GM19351 (cell line): Measurements from ENCODE around the gene GPR153.

ENCODE experiments used
- ATAC-seq: cut with Tn5 transposase; IDR thresholded peaks from one replicate; pipeline ENCODE4 v1.9.1; 2021; ENCODE audit warnings: mild to moderate bottlenecking, moderate library complexity; ENCODE audit not compliant: unreplicated experiment

GPR153 gene

GRCh38 chr1:6207075-6207885 lies 53.6 kb downstream of the GPR153 start:
- no peak for ATAC-seq

GRCh38 chr1:6206520-6206855 lies 54.4 kb downstream of the GPR153 start:
- no peak for ATAC-seq

- peak; percentile 45 for ATAC-seq
These were observed 54.9 kb downstream of the GPR153 start, which contains the start of gene RNF207 for GRCh38 chr1:6205849-6206519. RNF207 (plus strand) TSS chr1:6206119; CDS start chr1:6206536, 417 bp downstream.

GRCh38 chr1:6202256-6202655 lies 58.6 kb downstream of the GPR153 start:
- no peak for ATAC-seq

- no peak for ATAC-seq
These were observed 60.6 kb downstream of the GPR153 start for GRCh38 chr1:6200188-6200809.

- ATAC-seq, result peak; percentile 97
These were observed 61.4 kb downstream of the GPR153 start, which contains the start of gene RPL22 for GRCh38 chr1:6199298-6200187. RPL22 (minus strand) TSS chr1:6199595; CDS start chr1:6199573, 22 bp downstream.

- peak; percentile 23 for ATAC-seq
These were observed 62.1 kb downstream of the GPR153 start for GRCh38 chr1:6198646-6199297.

- ATAC-seq, result no peak
These were observed 63.0 kb downstream of the GPR153 start for GRCh38 chr1:6197746-6198427.
